Stimulated activated CD8-positive, alpha-beta memory T cell treated with anti-CD3 and anti-CD28 coated beads, Interleukin-12 subunit alpha, Interleukin-12 subunit beta, amount 100 ng/mL, for 1 hour (primary cell): ENCODE data around the gene SLC35A5.

Experiments used
- DNase-seq: peaks from one replicate; pipeline ENCODE4 v3.0.0-alpha.2; 2020; ENCODE audit warnings: low read depth

SLC35A5 gene

GRCh38 chr3:112627419-112627818, 65.6 kb downstream of the SLC35A5 start:
- no peak for DNase-seq

DNA sequence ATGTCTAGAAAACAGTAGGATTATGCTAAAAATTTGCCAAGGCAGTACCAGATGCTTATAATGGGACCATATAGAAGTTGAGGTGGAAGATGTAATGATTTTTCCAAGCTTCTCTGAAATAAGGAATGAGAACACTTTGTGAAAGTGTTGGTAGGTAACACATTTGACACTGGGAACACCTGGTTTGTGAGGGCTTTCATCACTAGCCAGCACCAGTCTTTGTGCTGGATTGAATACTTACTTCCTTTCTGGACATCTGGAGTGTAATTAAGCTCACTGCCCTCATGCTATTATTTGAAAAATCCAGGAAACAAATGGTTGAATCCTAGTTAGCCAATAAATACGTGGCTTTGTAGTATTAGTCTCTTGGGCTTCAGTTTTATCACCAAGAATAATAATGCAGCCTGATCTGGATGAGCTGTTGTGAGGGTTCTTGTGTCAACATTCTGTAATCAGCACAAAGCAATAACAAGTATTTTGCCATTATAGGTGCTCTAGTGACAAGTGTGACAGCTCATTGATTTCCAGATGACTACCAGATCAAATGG, 66.1 kb downstream of the SLC35A5 start:
- no peak for DNase-seq

DNA sequence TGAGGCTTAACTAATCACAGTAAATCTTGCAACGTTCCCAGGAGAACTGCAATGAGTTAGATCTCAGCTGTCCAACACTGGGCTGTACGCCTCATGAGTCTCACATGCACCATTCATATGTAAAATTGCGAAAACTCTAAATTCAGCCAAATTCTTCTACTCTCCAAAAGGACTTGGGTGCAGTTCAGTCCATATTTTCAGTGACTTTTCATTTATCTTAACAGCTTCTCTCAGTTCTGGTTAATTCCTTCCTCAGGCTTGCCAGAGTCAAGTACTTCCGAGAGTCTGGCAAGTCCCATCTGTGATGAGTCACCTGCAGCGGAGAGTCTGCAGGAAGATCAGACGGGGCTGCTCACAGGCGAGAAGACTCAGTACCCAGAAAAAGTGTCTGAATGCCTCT, 67.6 kb downstream of the SLC35A5 start:
- DNase-seq: no peak

GRCh38 chr3:112631257-112631656, 69.4 kb downstream of the SLC35A5 start:
- no peak for DNase-seq

GRCh38 chr3:112632596-112632995, 70.8 kb downstream of the SLC35A5 start:
- no peak for DNase-seq

- DNase-seq: no peak
These were observed 71.3 kb downstream of the SLC35A5 start for GRCh38 chr3:112633191-112633590.

DNA sequence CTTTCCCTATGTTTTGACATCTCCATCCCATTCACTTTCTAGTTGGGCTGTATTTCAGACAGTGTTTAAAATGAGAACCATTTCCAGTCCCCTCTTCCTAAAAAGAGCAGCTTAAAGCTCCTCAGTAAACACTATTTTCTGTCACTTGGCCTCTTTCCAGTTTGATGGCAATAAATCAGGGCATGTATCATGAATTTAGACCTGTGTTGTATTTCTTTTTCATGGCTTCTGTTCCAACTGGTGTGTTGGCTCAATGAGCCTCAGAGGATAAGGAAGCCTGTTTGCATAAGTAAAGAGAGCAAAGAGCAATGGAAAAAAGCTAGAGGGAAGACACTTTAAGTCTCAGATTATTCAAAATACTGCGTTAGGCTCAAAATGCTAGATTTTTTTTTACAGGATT, 71.9 kb downstream of the SLC35A5 start:
- no peak for DNase-seq

DNA sequence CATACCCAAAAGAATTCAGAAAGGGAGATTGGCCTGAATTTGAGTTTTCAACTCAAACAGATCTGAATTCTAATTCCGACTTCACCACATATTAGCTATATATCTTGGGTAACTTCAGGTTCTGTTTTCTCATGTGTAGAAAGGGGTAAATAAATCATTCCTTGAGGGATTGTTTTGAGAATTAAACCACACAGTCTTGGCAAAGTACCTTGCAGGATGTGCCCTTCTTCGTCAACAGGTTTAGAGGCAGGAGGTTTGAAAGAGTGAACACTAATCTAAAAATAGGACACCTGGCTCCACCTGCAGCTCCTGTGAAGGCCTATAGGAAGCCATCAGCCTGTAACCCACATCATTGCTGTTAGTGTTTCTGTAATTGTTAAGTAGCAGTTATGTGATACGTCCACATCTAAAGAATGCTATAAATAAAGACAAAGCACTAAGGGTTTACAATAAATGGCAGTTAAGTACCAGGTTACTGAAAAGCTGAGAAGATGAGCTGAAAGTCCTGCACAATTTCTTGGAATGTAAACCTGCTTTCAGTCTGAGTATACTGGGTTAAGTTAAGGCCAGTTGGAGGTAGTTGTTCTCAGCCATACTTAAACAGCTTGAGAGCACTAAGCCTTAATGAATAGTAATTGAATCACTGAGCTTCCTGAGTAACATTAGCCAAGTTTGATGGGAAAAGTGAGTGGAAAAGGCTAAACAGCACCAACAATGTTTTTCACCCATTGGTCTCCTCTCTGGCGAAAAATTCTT, 73.1 kb downstream of the SLC35A5 start:
- no peak for DNase-seq
